A673 (cell line): ENCODE measurements around the gene SENP7. TPM values are rescaled to one million over a fixed set of nuclear protein-coding genes. Genes with fewer than 3 reads are reported as not detected.

ENCODE experiments used
- BruUV-seq: library from RNA; stranded (reverse); fragments of 400-500 nt; replicated peaks from 2 replicates; lab custom pipeline; 2021; lab: Mats Ljungman, UMichigan
- CTCF ChIA-PET: fragments of 300-600 bp; sonication (Branson Sonifier 250); formaldehyde crosslinking; loops from one replicate; lab custom pipeline; 2022; ENCODE audit warnings: antibody characterized with exemption; lab: Charles Lee
- POLR2A ChIA-PET: fragments of 300-600 bp; sonication (Branson Sonifier 250); formaldehyde crosslinking; loops from one replicate; lab custom pipeline; 2022; ENCODE audit warnings: antibody characterized with exemption; ENCODE audit not compliant: low non-redundant PET; lab: Charles Lee
- DNase-seq: peaks from one replicate; pipeline ENCODE4 v3.0.0-alpha.2; 2015; ENCODE audit warnings: low spot score
- H3K27ac ChIP-seq: fragments of 200-600 bp; sonication (generic); 2 replicates; pipeline ENCODE4 v1.5.1; 2016; ENCODE audit warnings: mixed run types, low read depth, mild to moderate bottlenecking, mixed read lengths, antibody characterized with exemption, low read length; ENCODE audit not compliant: poor library complexity, severe bottlenecking
- H3K27me3 ChIP-seq: fragments of 200-600 bp; sonication (generic); replicated peaks from 2 replicates; pipeline ENCODE4 v1.6.1; 2017; ENCODE audit warnings: mixed run types, low read depth, mild to moderate bottlenecking, mixed read lengths, antibody characterized with exemption, low read length; ENCODE audit not compliant: insufficient read depth, poor library complexity
- H3K36me3 ChIP-seq: fragments of 200-600 bp; sonication (generic); 2 replicates; pipeline ENCODE4 v1.6.1; 2016; ENCODE audit warnings: mixed run types, mild to moderate bottlenecking, mixed read lengths, antibody characterized with exemption, low read length; ENCODE audit not compliant: insufficient read depth, poor library complexity, severe bottlenecking
- H3K4me1 ChIP-seq: fragments of 200-600 bp; sonication (generic); 2 replicates; pipeline ENCODE4 v1.6.1; 2017; ENCODE audit warnings: mixed run types, mild to moderate bottlenecking, mixed read lengths, antibody characterized with exemption, low read length; ENCODE audit not compliant: insufficient read depth, poor library complexity, severe bottlenecking
- H3K4me3 ChIP-seq: fragments of 200-600 bp; sonication (generic); 2 replicates; pipeline ENCODE4 v1.5.1; 2016; ENCODE audit warnings: low read depth, mixed run types, mild to moderate bottlenecking, mixed read lengths, low read length; ENCODE audit not compliant: poor library complexity, severe bottlenecking
- H3K9me3 ChIP-seq: fragments of 200-600 bp; sonication (generic); 2 replicates; pipeline ENCODE4 v1.6.1; 2016; ENCODE audit warnings: mixed run types, low read depth, mild to moderate bottlenecking, mixed read lengths, antibody characterized with exemption, low read length; ENCODE audit not compliant: poor library complexity, severe bottlenecking
- EZH2 ChIP-seq: fragments of 200-600 bp; sonication (generic); IDR thresholded peaks from 2 replicates; pipeline ENCODE4 v1.6.1; 2017; ENCODE audit warnings: borderline replicate concordance, low read depth, mild to moderate bottlenecking, mixed read lengths, antibody characterized with exemption, low read length; ENCODE audit not compliant: poor library complexity, severe bottlenecking
- intact Hi-C: fragments of 100-400 bp; cut with micrococcal nuclease; formaldehyde crosslinking; loops from one replicate; pipeline ENCODE4 v1.10.0; 2022; ENCODE audit not compliant: unreplicated experiment
- total RNA-seq: library from RNA; stranded (reverse); gene quantifications from 2 replicates; pipeline ENCODE4 v1.2.3, GENCODE V29; 2021
- TF ChIP-seq, protein P1 (sequence below): fragments of 300-800, 200-600 bp; sonication (generic); conservative IDR thresholded peaks from 2 replicates; pipeline ENCODE4 v1.5.1; 2017; ENCODE audit warnings: low read depth, mild to moderate bottlenecking, antibody characterized with exemption, low read length, moderate library complexity, mixed read lengths

Gene SENP7
- total RNA-seq, 1 experiment from 2014 or later: 10.2 TPM

DNA sequence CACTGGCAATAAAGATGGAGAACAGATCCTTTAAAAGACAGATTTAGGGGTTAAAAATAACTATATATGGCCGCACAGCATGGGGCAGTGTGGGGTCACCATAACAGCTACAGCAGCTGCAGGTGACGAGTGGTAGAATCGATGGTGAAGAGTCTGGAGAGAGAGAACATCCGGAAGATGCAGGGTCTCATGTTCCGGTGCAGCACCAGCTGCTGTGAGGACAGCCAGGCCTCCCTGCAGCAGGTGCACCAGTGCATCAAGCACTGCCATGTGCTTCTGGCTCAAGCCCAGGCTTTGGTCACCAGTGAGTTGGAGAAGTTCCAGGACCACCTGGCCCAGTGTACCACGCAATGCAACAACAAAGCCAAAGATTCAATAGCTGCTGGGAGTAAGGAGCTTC, 98.9 kb downstream of the SENP7 start:
- DNase-seq: no peak
- no peaks in the 10 kb centered on the region for H3K9me3 ChIP-seq
- no TSS peak for BruUV-seq
- no peak overlapping the region for H3K4me3 ChIP-seq
- H3K36me3 ChIP-seq: no peaks in the 10 kb centered on the region
- no peak overlapping the region for H3K27ac ChIP-seq
- intact Hi-C loops: no loop called here
- H3K4me1 ChIP-seq: no peaks in the 10 kb centered on the region
- ChIA-PET POLR2A (no interaction called here), CTCF (no interaction called here)
- no peaks in the 10 kb centered on the region for H3K27me3 ChIP-seq
- TF ChIP-seq, protein P1, sequence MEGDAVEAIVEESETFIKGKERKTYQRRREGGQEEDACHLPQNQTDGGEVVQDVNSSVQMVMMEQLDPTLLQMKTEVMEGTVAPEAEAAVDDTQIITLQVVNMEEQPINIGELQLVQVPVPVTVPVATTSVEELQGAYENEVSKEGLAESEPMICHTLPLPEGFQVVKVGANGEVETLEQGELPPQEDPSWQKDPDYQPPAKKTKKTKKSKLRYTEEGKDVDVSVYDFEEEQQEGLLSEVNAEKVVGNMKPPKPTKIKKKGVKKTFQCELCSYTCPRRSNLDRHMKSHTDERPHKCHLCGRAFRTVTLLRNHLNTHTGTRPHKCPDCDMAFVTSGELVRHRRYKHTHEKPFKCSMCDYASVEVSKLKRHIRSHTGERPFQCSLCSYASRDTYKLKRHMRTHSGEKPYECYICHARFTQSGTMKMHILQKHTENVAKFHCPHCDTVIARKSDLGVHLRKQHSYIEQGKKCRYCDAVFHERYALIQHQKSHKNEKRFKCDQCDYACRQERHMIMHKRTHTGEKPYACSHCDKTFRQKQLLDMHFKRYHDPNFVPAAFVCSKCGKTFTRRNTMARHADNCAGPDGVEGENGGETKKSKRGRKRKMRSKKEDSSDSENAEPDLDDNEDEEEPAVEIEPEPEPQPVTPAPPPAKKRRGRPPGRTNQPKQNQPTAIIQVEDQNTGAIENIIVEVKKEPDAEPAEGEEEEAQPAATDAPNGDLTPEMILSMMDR: no peak
- TF ChIP-seq EZH2: no peak

DNA sequence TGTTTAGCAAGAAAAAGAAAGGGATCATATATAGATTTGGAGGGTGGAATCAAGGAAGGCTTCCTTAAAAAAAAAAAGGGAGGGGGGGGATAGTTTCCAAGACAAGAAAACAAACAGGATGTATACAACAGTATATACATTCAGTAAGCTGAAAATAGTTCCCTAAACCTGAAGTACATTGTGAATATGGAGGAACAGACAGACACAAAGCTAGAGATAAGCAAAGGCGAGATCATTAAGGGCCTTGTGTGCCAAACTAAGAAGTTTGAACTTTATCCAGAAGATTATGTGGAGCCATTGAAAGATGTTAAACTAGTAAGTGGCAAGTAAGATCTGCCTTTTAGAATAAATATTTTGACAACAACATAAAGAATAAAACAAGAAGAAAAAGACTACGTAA, 99.4 kb downstream of the SENP7 start:
- DNase-seq: no peak
- no TSS peak for BruUV-seq
- intact Hi-C loops: no loop called here
- Histone ChIP-seq H3K4me3 (no peak overlapping the region), H3K9me3 (no peaks in the 10 kb centered on the region), H3K4me1 (no peaks in the 10 kb centered on the region), H3K27ac (no peak overlapping the region), H3K36me3 (no peaks in the 10 kb centered on the region), H3K27me3 (no peaks in the 10 kb centered on the region)
- CTCF ChIA-PET: no interaction called here
- TF ChIP-seq, protein P1: no peak
- no peak for TF ChIP-seq EZH2
- POLR2A ChIA-PET: no interaction called here

DNA sequence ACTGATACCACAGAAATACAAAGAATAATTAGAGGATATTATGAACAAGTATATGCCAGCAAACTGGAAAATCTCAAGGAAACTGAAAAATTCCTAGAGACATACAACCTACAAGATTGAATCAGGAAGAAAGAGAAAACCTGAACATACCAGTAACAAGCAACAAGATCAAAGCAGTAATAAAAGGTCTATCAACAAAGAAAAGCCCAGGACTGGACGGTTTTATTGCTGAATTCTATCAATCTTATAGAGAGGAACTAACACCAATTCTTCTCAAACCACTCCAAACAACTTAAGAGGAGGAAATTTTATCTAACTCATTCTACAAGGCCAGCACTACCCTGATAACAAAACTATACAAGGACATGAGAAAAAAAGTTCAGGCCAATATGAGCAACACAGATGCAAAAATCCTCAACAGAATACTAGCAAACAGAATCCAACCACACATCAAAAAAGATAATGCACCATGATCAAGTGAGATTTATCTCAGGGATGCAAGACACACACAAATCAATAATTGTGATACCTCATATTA, 121.5 kb downstream of the SENP7 start:
- ChIA-PET POLR2A (no interaction called here), CTCF (no interaction called here)
- BruUV-seq: no TSS peak
- Histone ChIP-seq H3K36me3 (no peaks in the 10 kb centered on the region), H3K4me1 (no peaks in the 10 kb centered on the region), H3K9me3 (peaks cover 13% of the 10 kb centered on the region), H3K4me3 (no peak overlapping the region), H3K27me3 (no peaks in the 10 kb centered on the region), H3K27ac (no peak overlapping the region)
- no peak for DNase-seq
- TF ChIP-seq, protein P1: no peak
- no peak for TF ChIP-seq EZH2
- intact Hi-C loops: no loop called here
